ENCODE results near the gene ADRB1.

- TF ChIP-seq CTCF (IDR thresholded peaks at IDR 0.05; ENCODE audit: low read depth, low read length, poor library complexity, severe bottlenecking): no peak
- no peak for TF ChIP-seq EZH2phosphoT487 (IDR thresholded peaks at IDR 0.05; ENCODE audit: borderline replicate concordance, low read length)
Measured at GRCh38 chr10:114071178-114071577, 27.5 kb downstream of the ADRB1 start.

All from DOHH2 (cell line).